ENCODE data around the gene KRTAP27-1.

The KRTAP27-1 gene

GRCh38 chr21:30337276-30337744, at the start of gene KRTAP27-1:
KRTAP27-1 (minus strand) TSS chr21:30337694; CDS start chr21:30337668, 26 bp downstream.
- DNase-seq (ENCODE audit: low read depth): no peak

GRCh38 chr21:30382201-30382600, 44.7 kb upstream of the KRTAP27-1 start:
- no peak for DNase-seq (ENCODE audit: low read depth)

GRCh38 chr21:30372139-30372770, 34.8 kb upstream of the KRTAP27-1 start, which contains the start of gene KRTAP13-2:
KRTAP13-2 (minus strand) TSS chr21:30372271; CDS start chr21:30372213, 58 bp downstream.
- no peak for DNase-seq (ENCODE audit: low read depth)

- DNase-seq (ENCODE audit: low read depth): no peak
These were observed 18.4 kb upstream of the KRTAP27-1 start for GRCh38 chr21:30355906-30356305.

GRCh38 chr21:30354308-30355005, 17.0 kb upstream of the KRTAP27-1 start:
- DNase-seq (ENCODE audit: low read depth): no peak

GRCh38 chr21:30351534-30351933, 14.0 kb upstream of the KRTAP27-1 start:
- DNase-seq (ENCODE audit: low read depth): no peak

- DNase-seq (ENCODE audit: low read depth): no peak
These were observed 12.1 kb upstream of the KRTAP27-1 start for GRCh38 chr21:30349572-30349971.

GRCh38 chr21:30348506-30348905, 11.0 kb upstream of the KRTAP27-1 start, which contains the start of gene KRTAP23-1:
KRTAP23-1 (minus strand) TSS chr21:30348606; CDS start chr21:30348606, 0 bp downstream.
- DNase-seq (ENCODE audit: low read depth): no peak

- no peak for DNase-seq (ENCODE audit: low read depth)
These were observed 7.5 kb upstream of the KRTAP27-1 start for GRCh38 chr21:30345014-30345413.

- DNase-seq (ENCODE audit: low read depth): peak; percentile 14
These were observed 3.5 kb upstream of the KRTAP27-1 start for GRCh38 chr21:30340714-30341573.

GRCh38 chr21:30338717-30339116, 1.2 kb upstream of the KRTAP27-1 start:
- DNase-seq (ENCODE audit: low read depth): no peak

- no peak for DNase-seq (ENCODE audit: low read depth)
These were observed 278 bp upstream of the KRTAP27-1 start for GRCh38 chr21:30337772-30338171.

GRCh38 chr21:30336596-30336995, 898 bp downstream of the KRTAP27-1 start:
- peak; percentile 0 for DNase-seq (ENCODE audit: low read depth)

- no peak for DNase-seq (ENCODE audit: low read depth)
These were observed 3.8 kb downstream of the KRTAP27-1 start for GRCh38 chr21:30333736-30334135.

GRCh38 chr21:30332681-30333080, 4.8 kb downstream of the KRTAP27-1 start:
- DNase-seq (ENCODE audit: low read depth): no peak

GRCh38 chr21:30329203-30329875, 8.2 kb downstream of the KRTAP27-1 start:
- no peak for DNase-seq (ENCODE audit: low read depth)

- no peak for DNase-seq (ENCODE audit: low read depth)
These were observed 11.1 kb downstream of the KRTAP27-1 start for GRCh38 chr21:30326390-30326789.

GRCh38 chr21:30320215-30320614, 17.3 kb downstream of the KRTAP27-1 start, which contains the start of gene KRTAP26-1:
KRTAP26-1 (minus strand) TSS chr21:30320315; CDS start chr21:30320035, 280 bp downstream.
- DNase-seq (ENCODE audit: low read depth): no peak

- DNase-seq (ENCODE audit: low read depth): no peak
These were observed 21.8 kb downstream of the KRTAP27-1 start for GRCh38 chr21:30315701-30316100.

GRCh38 chr21:30306884-30307283, 30.6 kb downstream of the KRTAP27-1 start:
- no peak for DNase-seq (ENCODE audit: low read depth)

- DNase-seq (ENCODE audit: low read depth): no peak
These were observed 32.4 kb downstream of the KRTAP27-1 start for GRCh38 chr21:30305136-30305535.

GRCh38 chr21:30289215-30289614, 48.3 kb downstream of the KRTAP27-1 start, which contains the start of gene KRTAP25-1:
KRTAP25-1 (minus strand) TSS chr21:30289514; CDS start chr21:30289490, 24 bp downstream.
- no peak for DNase-seq (ENCODE audit: low read depth)

Data from amniotic epithelial cell (primary cell).